Lower leg skin (tissue), 4 donors: ENCODE measurements around the gene TLCD1. TPM values are rescaled to one million over a fixed set of nuclear protein-coding genes. Genes with fewer than 3 reads are reported as not detected.

Experiments used
- DNase-seq, 2 donors: peaks; one replicate each; pipeline ENCODE4 v3.0.0-alpha.2; 2019; ENCODE audit warnings: low spot score in 2 of 2
- H3K4me3 ChIP-seq: fragments of 200-600 bp; sonication (generic); 2 replicates; pipeline ENCODE4 v1.5.1; 2017; ENCODE audit warnings: mild to moderate bottlenecking, low read depth; ENCODE audit not compliant: poor library complexity, severe bottlenecking
- POLR2A ChIP-seq, 2 donors: fragments of 450-650 bp; IDR thresholded peaks; one replicate each; pipeline ENCODE4 v1.6.1; 2016 to 2017; ENCODE audit warnings: antibody characterized with exemption in 2 of 2, mild to moderate bottlenecking in 1 of 2, moderate library complexity in 1 of 2
- WGBS, 2 donors: methylation state at CpG; one replicate each; pipeline ENCODE4 v1.1.5; 2018; 5-methylcytosine and 5-hydroxymethylcytosine counted together
- intact Hi-C: fragments of 100-400 bp; cut with DNase I; formaldehyde crosslinking; loops from one replicate; pipeline ENCODE4 v1.15.0; 2023; ENCODE audit warnings: low total_unique reads
- total RNA-seq, 4 donors: library from RNA; depleted of rRNA; stranded (reverse); fragments of >200 nt; gene quantifications; one replicate each; pipeline ENCODE4 v1.1.0, GENCODE V29; 2016
- TF ChIP-seq, protein P1 (sequence below), 3 donors: fragments of 450-650 bp; IDR thresholded peaks; one replicate each; pipeline ENCODE4 v1.5.1; 2016; ENCODE audit warnings: antibody characterized with exemption in 3 of 3, mild to moderate bottlenecking in 3 of 3, moderate library complexity in 2 of 3

TLCD1 gene
- total RNA-seq, 4 donors from 2014 or later: 9.4 to 33.6 (median 23.5) TPM

DNA sequence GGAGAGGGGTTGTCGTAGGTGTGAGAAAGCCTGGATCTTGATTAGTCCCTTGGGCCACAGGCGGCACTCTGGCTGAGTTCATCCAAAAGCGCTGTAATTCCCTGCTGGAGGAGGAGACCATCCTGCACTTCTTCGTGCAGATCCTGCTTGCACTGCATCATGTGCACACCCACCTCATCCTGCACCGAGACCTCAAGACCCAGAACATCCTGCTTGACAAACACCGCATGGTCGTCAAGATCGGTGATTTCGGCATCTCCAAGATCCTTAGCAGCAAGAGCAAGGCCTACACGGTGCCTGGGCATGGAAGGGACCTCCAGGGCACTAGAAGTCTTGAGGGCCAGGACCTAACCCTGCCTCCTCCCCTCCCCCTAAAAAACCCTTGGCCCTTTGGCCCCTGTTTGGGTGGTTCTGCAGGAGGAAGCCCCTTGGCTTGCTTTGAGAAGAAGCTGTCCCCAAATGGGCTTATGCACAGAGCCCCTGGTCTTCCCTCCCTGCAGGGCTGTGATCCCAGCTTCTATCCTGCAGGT, 8.7 kb upstream of the TLCD1 start:
- TF ChIP-seq POLR2A (IDR thresholded peaks at IDR 0.05): no peak
- TF ChIP-seq, protein P1, sequence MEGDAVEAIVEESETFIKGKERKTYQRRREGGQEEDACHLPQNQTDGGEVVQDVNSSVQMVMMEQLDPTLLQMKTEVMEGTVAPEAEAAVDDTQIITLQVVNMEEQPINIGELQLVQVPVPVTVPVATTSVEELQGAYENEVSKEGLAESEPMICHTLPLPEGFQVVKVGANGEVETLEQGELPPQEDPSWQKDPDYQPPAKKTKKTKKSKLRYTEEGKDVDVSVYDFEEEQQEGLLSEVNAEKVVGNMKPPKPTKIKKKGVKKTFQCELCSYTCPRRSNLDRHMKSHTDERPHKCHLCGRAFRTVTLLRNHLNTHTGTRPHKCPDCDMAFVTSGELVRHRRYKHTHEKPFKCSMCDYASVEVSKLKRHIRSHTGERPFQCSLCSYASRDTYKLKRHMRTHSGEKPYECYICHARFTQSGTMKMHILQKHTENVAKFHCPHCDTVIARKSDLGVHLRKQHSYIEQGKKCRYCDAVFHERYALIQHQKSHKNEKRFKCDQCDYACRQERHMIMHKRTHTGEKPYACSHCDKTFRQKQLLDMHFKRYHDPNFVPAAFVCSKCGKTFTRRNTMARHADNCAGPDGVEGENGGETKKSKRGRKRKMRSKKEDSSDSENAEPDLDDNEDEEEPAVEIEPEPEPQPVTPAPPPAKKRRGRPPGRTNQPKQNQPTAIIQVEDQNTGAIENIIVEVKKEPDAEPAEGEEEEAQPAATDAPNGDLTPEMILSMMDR (IDR thresholded peaks at IDR 0.05): no peak
- H3K4me3 ChIP-seq: no peak overlapping the region
- 84 to 90% methylated on average over 9 to 10 of the region's 10 CpGs for WGBS, 2 donors
- intact Hi-C loops: no loop called here
- no peak for DNase-seq

DNA sequence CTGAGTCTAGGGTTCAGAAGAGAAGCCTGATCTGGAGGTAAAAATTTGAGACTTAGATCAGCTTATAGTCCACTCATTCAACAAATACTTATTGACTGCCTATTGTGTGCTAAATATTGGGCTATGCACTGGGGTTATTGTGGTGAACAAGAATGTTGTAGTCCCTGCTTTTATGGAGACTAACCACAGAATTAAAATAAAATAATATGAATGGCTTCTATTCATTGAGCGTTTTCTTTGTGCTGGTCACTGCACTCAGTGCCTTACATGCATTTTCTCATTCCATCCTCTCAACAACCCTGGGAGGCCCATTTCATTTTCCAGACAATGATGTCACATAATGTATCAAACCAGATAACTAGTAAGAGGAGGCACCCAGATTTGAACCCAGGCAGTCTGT, 7.3 kb upstream of the TLCD1 start:
- WGBS, 2 donors: 74 to 78% methylated on average over 1 of the region's 1 CpG
- H3K4me3 ChIP-seq: no peak overlapping the region
- no peak for DNase-seq
- intact Hi-C loops: no loop called here
- TF ChIP-seq POLR2A (IDR thresholded peaks at IDR 0.05): no peak
- TF ChIP-seq, protein P1 (IDR thresholded peaks at IDR 0.05): no peak

DNA sequence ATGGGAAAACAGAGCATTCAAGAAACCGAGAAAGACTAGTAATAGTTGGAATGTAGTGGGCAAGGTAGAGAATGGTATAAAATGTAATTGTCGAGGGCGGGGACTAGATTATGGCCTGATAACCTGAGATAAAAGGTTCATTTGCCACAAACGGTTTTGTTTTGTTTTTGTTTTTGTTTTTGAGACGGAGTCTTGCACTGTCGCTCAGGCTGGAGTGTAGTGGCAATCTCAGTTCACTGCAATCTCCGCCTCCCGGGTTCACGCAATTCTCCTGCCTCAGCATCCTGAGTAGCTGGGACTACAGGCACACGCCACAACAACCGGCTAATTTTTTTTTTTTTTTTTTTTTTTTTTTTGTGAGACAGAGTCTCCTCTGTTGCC, 3.9 kb upstream of the TLCD1 start:
- intact Hi-C loops: no loop called here
- DNase-seq: no peak
- WGBS, 2 donors: 76 to 85% methylated on average over 11 of the region's 11 CpGs
- TF ChIP-seq, protein P1 (IDR thresholded peaks at IDR 0.05): no peak
- TF ChIP-seq POLR2A (IDR thresholded peaks at IDR 0.05): no peak
- H3K4me3 ChIP-seq: no peak overlapping the region

DNA sequence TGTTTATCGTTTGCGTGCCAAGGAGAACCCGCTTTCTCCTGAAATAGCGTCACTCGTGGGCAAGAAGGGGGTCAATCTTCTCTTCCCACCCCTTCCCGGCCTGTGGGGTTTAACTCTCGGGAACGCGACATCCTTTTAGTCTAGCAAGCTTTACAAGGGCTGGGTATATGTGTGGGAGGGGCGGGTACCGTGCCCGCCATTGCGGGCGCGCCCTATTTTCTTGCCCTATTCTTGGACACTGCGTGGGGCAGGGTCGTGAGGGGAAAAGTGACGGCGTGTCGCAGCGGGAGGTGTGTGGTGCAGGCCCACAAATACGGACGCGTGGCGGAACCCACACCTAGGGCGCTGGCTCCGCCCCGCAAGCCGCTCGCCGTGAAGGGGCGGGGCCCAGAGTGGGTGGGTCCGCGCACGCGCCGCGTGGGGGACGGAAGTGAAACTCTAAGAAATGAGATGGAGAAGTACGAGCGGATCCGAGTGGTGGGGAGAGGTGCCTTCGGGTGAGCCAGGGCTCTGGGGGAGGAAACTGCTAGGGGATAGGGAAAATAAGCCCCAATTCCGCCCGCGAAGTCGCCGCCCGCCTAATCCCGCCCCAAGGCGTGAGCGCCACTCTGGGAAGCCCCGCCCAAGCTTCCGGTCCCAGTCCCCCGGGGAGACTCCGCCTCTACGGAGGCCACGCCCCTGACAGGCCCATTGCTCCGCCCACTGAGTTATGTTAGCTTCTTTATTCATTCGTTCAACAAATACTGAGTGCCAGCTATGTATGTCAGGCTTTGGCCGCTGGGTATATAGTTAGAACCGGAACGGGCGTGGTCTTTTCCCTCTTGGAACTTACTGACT, 2.5 kb upstream of the TLCD1 start, which contains the start of gene NEK8:
NEK8 (plus strand) TSS at position 425 of the 837 bp plus-strand sequence; CDS start at position 451, 26 bp downstream.
- 0 to 1% methylated on average over 52 to 57 of the region's 64 CpGs for WGBS, 2 donors
- intact Hi-C loops: no loop called here
- DNase-seq: peak; percentile 99 to 100

DNA sequence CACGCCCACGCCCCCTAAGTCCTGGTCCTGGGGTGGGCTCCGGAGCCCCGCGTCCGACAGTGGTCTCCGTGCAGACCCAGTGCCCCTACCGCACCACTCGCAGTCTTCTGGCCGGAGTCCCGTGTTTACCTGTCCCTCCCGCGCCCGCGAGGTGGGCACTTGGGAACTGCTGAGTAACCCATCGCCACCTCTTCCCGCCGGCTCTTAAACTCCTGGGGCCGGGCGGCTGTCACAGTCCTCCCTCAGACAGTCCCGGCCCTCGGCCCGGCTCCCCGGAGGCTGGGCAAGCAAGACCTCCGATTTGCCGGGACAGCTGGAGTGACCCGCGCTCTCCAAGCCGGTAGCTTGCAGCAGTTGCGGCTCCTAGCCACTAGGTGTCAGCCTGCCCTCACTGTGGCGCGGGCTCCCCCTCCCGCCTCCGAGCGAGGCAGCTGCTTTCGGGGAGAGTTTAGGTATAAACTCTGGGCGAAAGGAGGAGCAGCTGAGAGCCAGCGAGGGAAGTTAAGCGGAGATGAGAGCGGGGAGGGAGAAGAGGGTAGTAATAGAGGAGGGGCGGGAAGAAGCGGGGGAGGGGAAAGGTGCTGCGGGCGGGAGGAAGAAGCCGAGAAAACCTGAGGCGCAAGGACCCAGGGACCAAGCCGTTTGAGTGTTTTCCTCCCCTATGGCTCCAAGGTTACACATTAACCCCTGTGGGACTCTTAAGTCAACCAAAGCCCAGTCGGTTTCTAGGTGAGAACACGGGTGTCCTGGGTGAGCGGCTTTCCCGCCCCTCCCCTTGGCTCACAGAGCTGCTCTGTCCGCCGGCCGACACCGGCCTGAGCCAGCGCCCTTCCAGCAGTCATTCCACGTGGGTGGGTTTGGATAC, 826 bp upstream of the TLCD1 start:
- WGBS, 2 donors: 1% methylated on average over 45 to 55 of the region's 57 CpGs
- TF ChIP-seq, protein P1 (IDR thresholded peaks at IDR 0.05): peak in 2 of 3 donors; percentile 46 to 99
- TF ChIP-seq POLR2A (IDR thresholded peaks at IDR 0.05): no peak
- intact Hi-C loops: no loop called here
- H3K4me3 ChIP-seq: peak overlapping the region; percentile 56
- peak; percentile 92 to 98 for DNase-seq

More for the DNA sequence above, 2.5 kb upstream of the TLCD1 start, which contains the start of gene NEK8:
- peak within 1 kb of the TSS; percentile 51 for H3K4me3 ChIP-seq
- TF ChIP-seq, protein P1 (IDR thresholded peaks at IDR 0.05): no peak
- TF ChIP-seq POLR2A (IDR thresholded peaks at IDR 0.05): no peak
